GM12801 (cell line): ENCODE results near the gene ST7.

Experiments used
- CTCF ChIP-seq: IDR thresholded peaks from one replicate; pipeline ENCODE4 v1.5.1; 2011; ENCODE audit warnings: control low read depth; ENCODE audit not compliant: insufficient read length; ENCODE audit errors: extremely low read depth

Gene ST7

DNA sequence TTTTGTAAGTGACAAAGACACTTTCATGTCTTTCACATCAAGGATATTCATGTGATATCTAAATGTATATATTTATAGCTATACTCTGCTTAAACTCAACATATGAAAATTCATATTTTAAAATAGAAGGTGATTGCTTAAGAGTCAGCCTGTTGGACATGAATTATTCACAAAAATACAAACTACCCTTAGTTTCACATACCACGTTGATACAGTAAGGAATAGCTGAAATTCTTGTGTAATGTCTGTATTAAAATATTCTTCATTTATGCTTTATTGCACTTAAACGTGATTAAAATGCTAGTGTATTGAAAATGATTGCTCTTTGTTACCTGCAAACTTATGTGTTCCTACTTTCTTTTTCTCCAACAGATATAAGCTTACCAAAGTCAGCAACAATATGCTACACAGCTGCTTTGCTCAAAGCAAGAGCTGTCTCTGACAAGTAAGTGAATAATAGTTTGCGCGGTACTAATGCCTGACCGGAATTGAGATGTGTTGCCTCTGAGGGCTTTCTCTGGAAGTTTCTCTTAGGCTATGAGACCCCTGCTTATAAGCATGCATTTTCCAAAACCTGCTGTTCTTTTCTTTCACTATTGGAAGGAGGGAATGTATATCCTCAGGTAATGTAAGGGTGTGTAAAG, 235.8 kb downstream of the ST7 start:
- TF ChIP-seq CTCF = no peak

DNA sequence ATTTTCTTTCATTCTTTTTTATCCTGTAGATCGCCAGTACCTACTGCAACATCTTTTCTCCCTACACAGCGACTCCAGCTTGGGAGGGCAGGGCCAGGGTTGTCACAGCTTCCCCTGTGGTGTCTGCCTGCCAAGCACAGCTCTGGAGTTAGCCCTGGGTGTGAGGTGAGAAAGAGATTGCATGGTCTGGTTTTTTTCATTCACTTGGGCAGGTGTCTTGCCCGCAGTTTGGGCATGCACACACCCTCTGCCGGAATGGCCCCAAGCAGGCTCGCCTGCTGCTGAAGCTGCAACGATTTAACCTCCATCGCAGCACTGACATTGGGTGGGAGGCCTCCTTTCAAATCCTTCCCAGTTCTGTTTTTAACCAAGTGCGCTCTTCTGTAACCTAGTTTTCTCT, 236.8 kb downstream of the ST7 start:
- TF ChIP-seq CTCF = no peak

DNA sequence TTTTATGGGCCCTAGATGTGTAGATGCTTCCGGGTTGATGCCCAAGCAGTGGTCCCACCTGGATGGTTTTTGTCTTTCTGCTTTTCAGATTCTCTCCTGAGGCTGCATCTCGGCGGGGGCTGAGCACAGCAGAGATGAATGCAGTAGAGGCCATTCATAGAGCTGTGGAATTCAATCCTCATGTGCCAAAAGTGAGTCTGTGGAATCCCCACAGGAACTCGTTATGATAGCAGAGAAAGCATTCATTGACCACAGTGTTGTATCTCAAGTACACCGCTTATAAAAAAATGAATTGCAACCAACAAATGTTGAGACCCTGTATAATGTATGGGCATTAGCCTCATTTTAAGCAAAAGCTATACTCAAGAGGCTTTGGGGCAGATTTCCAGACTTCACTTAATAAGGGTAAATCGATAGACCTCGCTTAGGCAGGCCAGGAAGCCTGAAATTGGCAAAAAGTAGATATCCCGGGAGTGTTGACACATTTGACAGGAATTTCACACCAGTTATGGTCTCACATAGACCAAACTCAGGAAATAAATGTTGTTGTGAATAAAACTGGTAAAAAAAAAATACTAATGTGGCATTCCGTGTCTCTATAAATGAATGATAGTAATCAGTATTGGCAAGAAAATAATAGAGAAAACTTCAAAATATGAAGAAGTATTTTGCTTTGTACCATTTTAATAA, 237.6 kb downstream of the ST7 start:
- TF ChIP-seq CTCF = no peak

GRCh38 chr7:117192108-117192507, 238.8 kb downstream of the ST7 start:
- TF ChIP-seq CTCF = no peak

DNA sequence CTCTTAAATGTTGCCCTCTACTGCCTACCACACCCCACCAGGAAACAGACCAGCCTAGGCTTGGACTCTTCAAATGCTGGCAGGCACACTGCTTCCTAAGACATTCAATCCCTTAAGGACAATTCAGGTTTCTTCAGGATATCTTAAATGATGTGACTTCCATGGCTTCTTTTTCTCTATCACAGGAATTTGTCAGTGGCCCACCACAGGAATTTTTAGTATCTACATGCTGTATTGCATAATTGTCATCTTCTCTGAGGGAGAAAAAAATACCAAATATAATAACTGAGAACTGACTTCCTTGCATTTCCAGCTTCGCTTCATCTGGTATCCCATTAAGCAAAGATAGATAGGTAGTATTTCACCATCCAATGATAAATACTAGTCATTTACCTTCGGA, 240.3 kb downstream of the ST7 start:
- TF ChIP-seq CTCF = no peak

DNA sequence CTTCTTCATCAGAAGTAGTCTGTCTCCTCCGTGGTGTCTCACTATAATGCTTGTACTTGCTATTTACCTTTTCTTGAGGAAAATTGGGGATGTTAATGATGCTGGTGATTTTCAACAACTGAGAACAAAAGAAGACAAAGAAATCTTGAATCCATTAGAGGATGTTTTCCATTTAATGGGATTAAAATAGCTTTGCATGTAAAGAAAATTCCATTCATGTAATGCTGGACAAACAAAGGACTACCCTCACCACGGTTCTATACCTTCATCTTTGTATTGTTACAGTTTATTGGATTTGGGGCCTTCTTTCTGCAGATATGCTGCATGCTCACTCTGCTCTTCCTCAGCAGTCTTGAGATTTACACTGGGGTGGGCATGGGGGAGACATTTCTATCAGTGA, 241.1 kb downstream of the ST7 start:
- TF ChIP-seq CTCF = no peak

DNA sequence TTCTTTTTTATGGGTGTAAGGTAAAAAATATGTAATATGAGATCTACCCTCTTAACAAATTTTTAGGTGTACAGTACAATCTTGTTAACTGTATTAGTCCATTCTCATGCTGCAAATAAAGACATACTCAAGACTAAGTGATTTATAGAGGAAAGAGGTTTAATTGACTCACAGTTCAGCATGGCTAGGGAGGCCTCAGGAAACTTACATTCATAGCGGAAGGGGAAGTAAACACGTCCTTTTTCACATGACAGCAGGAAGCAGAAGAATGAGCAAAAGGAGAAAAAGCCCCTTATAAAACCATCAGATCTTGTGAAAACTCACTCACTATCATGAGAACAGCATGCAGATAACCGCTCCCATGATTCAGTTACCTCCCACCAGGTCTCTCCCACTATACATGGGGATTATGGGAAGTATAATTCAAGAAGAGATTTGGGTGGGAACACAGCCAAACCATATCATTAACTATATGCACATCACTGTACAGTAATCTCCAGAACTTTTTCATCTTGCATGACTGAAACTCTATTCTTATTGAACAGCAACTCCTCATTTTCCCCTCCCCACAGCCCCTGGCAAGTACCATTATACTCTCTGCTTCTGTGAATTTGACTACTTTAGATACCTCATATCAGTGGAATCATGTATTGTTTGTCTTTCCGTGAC, 242.2 kb downstream of the ST7 start:
- no peak for TF ChIP-seq CTCF
